GM12892 (cell line): ENCODE data around the gene OSBP2.

Source experiments
- POLR2A ChIP-seq: IDR thresholded peaks from 2 replicates; pipeline ENCODE4 v1.6.1; 2011; ENCODE audit warnings: low read depth, low read length, control low read depth
- TAF1 ChIP-seq: IDR thresholded peaks from 2 replicates; pipeline ENCODE4 v1.6.1; 2011; ENCODE audit warnings: low read depth, mild to moderate bottlenecking, control low read depth, low read length, borderline replicate concordance

DNA sequence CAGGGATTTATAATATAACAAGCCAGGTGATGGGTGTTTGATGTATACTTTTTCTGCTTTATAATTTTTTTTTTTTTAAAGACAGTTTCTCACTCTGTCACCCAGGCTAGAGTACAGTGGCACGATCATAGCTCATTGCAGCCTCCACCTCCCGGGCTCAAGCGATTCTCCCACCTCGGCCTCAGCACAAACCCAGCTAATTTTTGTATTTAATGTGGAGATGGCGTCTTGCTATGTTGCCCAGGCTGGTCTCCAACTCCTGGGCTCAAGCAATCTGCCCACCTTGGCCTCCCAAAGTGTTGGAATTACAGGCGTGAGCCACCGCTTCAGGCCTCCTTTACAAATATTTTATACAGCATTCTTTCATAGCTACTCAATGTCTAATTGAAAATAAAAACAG is 225.3 kb downstream of the OSBP2 start:
- TF ChIP-seq POLR2A (no peak), TAF1 (no peak)
